OCI-LY7 (cell line): ENCODE data around the gene PRKACG. TPM values are rescaled to one million over a fixed set of nuclear protein-coding genes. Genes with fewer than 3 reads are reported as not detected.

Experiments used
- BruUV-seq: library from RNA; stranded (reverse); fragments of 400-500 nt; replicated peaks from 2 replicates; lab custom pipeline; 2021; lab: Mats Ljungman, UMichigan
- CTCF ChIA-PET: fragments of 300-600 bp; sonication (Branson Sonifier 250); formaldehyde crosslinking; loops from one replicate; lab custom pipeline; 2022; ENCODE audit warnings: antibody characterized with exemption; ENCODE audit not compliant: unreplicated experiment; lab: Charles Lee
- POLR2A ChIA-PET: fragments of 300-600 bp; sonication (Branson Sonifier 250); formaldehyde crosslinking; loops from one replicate; lab custom pipeline; 2022; ENCODE audit warnings: antibody characterized with exemption; lab: Charles Lee
- DNase-seq: peaks from one replicate; pipeline ENCODE4 v3.0.0-alpha.2; 2015; ENCODE audit warnings: low spot score
- H2AFZ ChIP-seq: fragments of 200-600 bp; sonication (generic), shearing (Covaris generic); 2 replicates; pipeline ENCODE4 v1.6.1; 2014; ENCODE audit warnings: mild to moderate bottlenecking, antibody characterized with exemption, low read length, moderate library complexity
- H3K27ac ChIP-seq: fragments of 200-600 bp; sonication (generic); 2 replicates; pipeline ENCODE4 v1.5.1; 2014; ENCODE audit warnings: mixed run types, low read depth, mild to moderate bottlenecking, moderate library complexity, low read length, inconsistent platforms; ENCODE audit not compliant: poor library complexity, severe bottlenecking
- H3K36me3 ChIP-seq: fragments of 200-600 bp; sonication (generic); 2 replicates; pipeline ENCODE4 v1.6.1; 2014; ENCODE audit warnings: mild to moderate bottlenecking, antibody characterized with exemption, low read length, moderate library complexity, mixed read lengths; ENCODE audit not compliant: insufficient read depth
- H3K4me1 ChIP-seq: fragments of 200-600 bp; sonication (generic); 2 replicates; pipeline ENCODE4 v1.5.1; 2014; ENCODE audit warnings: mild to moderate bottlenecking, low read length; ENCODE audit not compliant: insufficient read depth, poor library complexity, severe bottlenecking
- H3K4me2 ChIP-seq: fragments of 200-600 bp; sonication (generic); 2 replicates; pipeline ENCODE4 v1.6.1; 2014; ENCODE audit warnings: mild to moderate bottlenecking, low read length
- H3K4me3 ChIP-seq: fragments of 200-600 bp; sonication (generic); 2 replicates; pipeline ENCODE4 v1.5.1; 2014; ENCODE audit warnings: mild to moderate bottlenecking, low read depth, low read length; ENCODE audit not compliant: poor library complexity, severe bottlenecking
- H3K79me2 ChIP-seq: fragments of 200-600 bp; sonication (generic); 2 replicates; pipeline ENCODE4 v1.6.1; 2016; ENCODE audit warnings: low read depth, mild to moderate bottlenecking, low read length, moderate library complexity, mixed read lengths; ENCODE audit not compliant: insufficient read depth
- H3K9me2 ChIP-seq: fragments of 200-600 bp; sonication (generic); 2 replicates; pipeline ENCODE4 v1.6.1; 2016; ENCODE audit warnings: mild to moderate bottlenecking, low read length, mixed read lengths; ENCODE audit not compliant: insufficient read depth
- H3K9me3 ChIP-seq: fragments of 200-600 bp; sonication (generic); 2 replicates; pipeline ENCODE4 v1.6.1; 2014; ENCODE audit warnings: mild to moderate bottlenecking, mixed run types, low read length, mixed read lengths
- H4K20me1 ChIP-seq: fragments of 200-600 bp; sonication (generic); 2 replicates; pipeline ENCODE4 v1.6.1; 2014; ENCODE audit warnings: mild to moderate bottlenecking, antibody characterized with exemption, low read length, moderate library complexity, mixed read lengths; ENCODE audit not compliant: insufficient read depth
- EZH2phosphoT487 ChIP-seq: fragments of 200-600 bp; sonication (generic); IDR thresholded peaks from 2 replicates; pipeline ENCODE4 v1.6.1; 2018; ENCODE audit warnings: low read depth, borderline replicate concordance, mild to moderate bottlenecking, mixed run types, antibody characterized with exemption, low read length, moderate library complexity, mixed read lengths
- intact Hi-C: fragments of 100-400 bp; cut with micrococcal nuclease; formaldehyde crosslinking; loops from one replicate; pipeline ENCODE4 v1.10.0; 2022; ENCODE audit not compliant: unreplicated experiment
- total RNA-seq, 2 experiments: library from RNA; depleted of rRNA in 1 of 2; stranded (reverse); fragments of >200 nt in 1 of 2; shearing (Covaris generic) in 1 of 2; gene quantifications; 2 replicates each; pipeline ENCODE4 v1.2.3, GENCODE V29; 2014 to 2022
- TF ChIP-seq, protein P1 (sequence below): fragments of 200-600 bp; sonication (generic); conservative IDR thresholded peaks from 2 replicates; pipeline ENCODE4 v1.5.1; 2014; ENCODE audit warnings: mild to moderate bottlenecking, antibody characterized with exemption, low read length, moderate library complexity, mixed read lengths

The PRKACG gene
- total RNA-seq, 2 experiments from 2014 or later, result not detected

DNA sequence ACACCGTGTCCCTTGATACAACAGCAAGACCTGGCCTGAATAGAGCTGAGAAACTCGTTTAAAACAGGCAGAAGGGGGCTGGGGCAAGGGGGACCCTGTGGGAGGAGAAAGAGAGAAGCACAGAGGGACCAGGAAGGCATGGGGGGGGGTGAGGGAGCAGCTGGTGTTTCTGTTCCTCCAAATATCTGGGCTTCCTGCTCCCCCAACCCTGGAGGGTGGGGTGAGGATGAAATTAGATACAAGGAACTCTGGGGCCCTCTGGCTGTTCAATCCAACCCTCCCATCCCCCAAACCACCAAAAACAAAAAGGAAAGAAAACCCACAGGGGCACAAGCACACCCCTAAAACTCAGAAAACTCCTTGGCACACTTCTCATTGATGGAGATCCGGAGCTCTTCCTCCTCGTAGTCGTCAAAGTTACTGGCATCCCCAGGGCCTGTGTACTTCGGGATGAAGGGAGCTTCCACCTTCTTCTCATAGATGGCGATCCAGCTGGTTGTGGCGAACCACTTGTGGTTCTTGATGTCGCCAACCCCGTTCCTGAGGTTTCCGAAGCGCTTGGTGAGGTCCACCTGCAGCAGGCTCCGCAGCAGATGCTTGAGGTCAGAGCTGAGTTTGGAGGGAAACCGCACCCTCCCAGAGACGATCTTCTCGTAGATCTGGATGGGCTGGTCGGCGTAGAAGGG lies 1.1 kb downstream of the PRKACG start:
- no peak overlapping the region for H3K27ac ChIP-seq
- no peak for DNase-seq
- intact Hi-C loops, result no loop called here
- H3K9me2 ChIP-seq, result no peaks in the 10 kb centered on the region
- H4K20me1 ChIP-seq, result no peaks in the 10 kb centered on the region
- no peak overlapping the region for H2AFZ ChIP-seq
- no peaks in the 10 kb centered on the region for H3K36me3 ChIP-seq
- H3K9me3 ChIP-seq, result no peaks in the 10 kb centered on the region
- 0 out of 2 replicates have a peak overlapping the region, but pooled peaks have one; percentile 9 for H3K4me2 ChIP-seq
- no peak overlapping the region for H3K4me3 ChIP-seq
- POLR2A ChIA-PET, result interaction anchor here (0.9 kb wide), 1 partner anchor 386 kb away, joined by 3 read pairs; no protein-coding TSS in a partner anchor
- CTCF ChIA-PET, result no interaction called here
- H3K4me1 ChIP-seq, result peaks cover 10% of the 10 kb centered on the region
- no TSS peak for BruUV-seq
- TF ChIP-seq EZH2phosphoT487, result no peak
- TF ChIP-seq, protein P1, sequence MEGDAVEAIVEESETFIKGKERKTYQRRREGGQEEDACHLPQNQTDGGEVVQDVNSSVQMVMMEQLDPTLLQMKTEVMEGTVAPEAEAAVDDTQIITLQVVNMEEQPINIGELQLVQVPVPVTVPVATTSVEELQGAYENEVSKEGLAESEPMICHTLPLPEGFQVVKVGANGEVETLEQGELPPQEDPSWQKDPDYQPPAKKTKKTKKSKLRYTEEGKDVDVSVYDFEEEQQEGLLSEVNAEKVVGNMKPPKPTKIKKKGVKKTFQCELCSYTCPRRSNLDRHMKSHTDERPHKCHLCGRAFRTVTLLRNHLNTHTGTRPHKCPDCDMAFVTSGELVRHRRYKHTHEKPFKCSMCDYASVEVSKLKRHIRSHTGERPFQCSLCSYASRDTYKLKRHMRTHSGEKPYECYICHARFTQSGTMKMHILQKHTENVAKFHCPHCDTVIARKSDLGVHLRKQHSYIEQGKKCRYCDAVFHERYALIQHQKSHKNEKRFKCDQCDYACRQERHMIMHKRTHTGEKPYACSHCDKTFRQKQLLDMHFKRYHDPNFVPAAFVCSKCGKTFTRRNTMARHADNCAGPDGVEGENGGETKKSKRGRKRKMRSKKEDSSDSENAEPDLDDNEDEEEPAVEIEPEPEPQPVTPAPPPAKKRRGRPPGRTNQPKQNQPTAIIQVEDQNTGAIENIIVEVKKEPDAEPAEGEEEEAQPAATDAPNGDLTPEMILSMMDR, result no peak
- H3K79me2 ChIP-seq, result no peaks in the 10 kb centered on the region

DNA sequence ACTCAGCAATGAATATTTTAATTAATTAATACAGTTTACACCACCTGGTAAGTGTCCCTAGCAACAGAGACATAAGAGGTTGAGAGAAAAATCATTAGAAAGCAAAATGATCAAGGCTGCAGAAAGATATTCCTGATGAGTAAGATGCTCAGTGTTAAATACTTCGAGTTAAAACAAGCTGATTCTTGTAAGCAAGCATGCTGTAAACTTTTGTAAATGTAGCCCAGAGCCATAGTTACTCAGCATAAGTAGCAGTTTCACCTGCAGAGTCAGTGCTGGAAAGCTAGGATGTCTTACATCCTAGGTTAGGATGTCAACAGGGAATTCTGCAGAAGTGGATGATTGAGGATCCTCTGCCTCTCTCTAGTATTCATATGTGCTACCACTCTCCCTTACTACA lies 4.2 kb downstream of the PRKACG start:
- H3K9me2 ChIP-seq, result no peaks in the 10 kb centered on the region
- CTCF ChIA-PET, result no interaction called here
- H3K79me2 ChIP-seq, result no peaks in the 10 kb centered on the region
- no peak overlapping the region for H2AFZ ChIP-seq
- H3K36me3 ChIP-seq, result no peaks in the 10 kb centered on the region
- H4K20me1 ChIP-seq, result no peaks in the 10 kb centered on the region
- BruUV-seq, result no TSS peak
- DNase-seq, result no peak
- intact Hi-C loops, result no loop called here
- no peaks in the 10 kb centered on the region for H3K9me3 ChIP-seq
- peaks cover 10% of the 10 kb centered on the region for H3K4me1 ChIP-seq
- H3K4me2 ChIP-seq, result no peak overlapping the region
- POLR2A ChIA-PET, result interaction anchor here (0.6 to 0.7 kb wide), 2 partner anchors 124 to 414 kb away, joined by 3 to 6 read pairs; no protein-coding TSS in a partner anchor
- H3K4me3 ChIP-seq, result no peak overlapping the region
- no peak for TF ChIP-seq EZH2phosphoT487
- TF ChIP-seq, protein P1, result no peak
- no peak overlapping the region for H3K27ac ChIP-seq

DNA sequence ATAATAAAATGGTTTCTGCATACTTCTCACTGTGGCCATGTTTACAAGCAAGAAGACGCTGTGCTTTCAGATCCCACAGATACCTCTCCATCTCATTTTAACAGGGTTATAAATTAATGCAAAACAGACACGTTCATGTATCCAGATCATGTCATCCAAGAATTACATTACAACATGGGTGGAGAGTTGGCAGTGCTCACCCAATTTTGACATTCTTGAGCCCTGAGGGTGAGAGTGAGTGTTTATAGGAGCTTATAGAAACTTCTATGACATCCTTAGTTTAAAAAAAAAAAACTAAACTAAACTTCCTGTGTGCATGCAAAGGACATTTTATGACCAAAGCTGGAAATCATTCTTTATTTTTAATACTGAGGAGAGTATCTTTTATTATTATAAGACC lies 9.1 kb downstream of the PRKACG start:
- Histone ChIP-seq H3K9me2 (no peaks in the 10 kb centered on the region), H3K4me2 (no peak overlapping the region), H4K20me1 (no peaks in the 10 kb centered on the region), H3K36me3 (no peaks in the 10 kb centered on the region), H3K4me1 (no peaks in the 10 kb centered on the region), H3K9me3 (no peaks in the 10 kb centered on the region), H3K27ac (no peak overlapping the region), H3K4me3 (no peak overlapping the region), H3K79me2 (no peaks in the 10 kb centered on the region), H2AFZ (no peak overlapping the region)
- CTCF ChIA-PET, result no interaction called here
- no TSS peak for BruUV-seq
- POLR2A ChIA-PET, result interaction anchor here (0.5 to 0.7 kb wide), 2 partner anchors 61 to 310 kb away, joined by 3 read pairs; no protein-coding TSS in a partner anchor
- intact Hi-C loops, result no loop called here
- no peak for TF ChIP-seq EZH2phosphoT487
- TF ChIP-seq, protein P1, result no peak
- DNase-seq, result no peak
